CD4-positive, alpha-beta T cell treated with Interferon alpha-2 for 1 hour (primary cell): ENCODE data around the gene C1QTNF12.

Experiments
- DNase-seq, 2 donors: peaks; one replicate each; pipeline ENCODE4 v3.0.0-alpha.2; 2020 to 2022

C1QTNF12 gene

GRCh38 chr1:1210726-1211540 lies 35.6 kb downstream of the C1QTNF12 start:
- DNase-seq: no peak

GRCh38 chr1:1208713-1209433 lies 37.6 kb downstream of the C1QTNF12 start:
- DNase-seq: peak; percentile 34 to 66

GRCh38 chr1:1207571-1207892 lies 39.0 kb downstream of the C1QTNF12 start:
- no peak for DNase-seq

- DNase-seq: no peak
Measured at GRCh38 chr1:1206966-1207531, 39.5 kb downstream of the C1QTNF12 start.

GRCh38 chr1:1206376-1206965 lies 40.1 kb downstream of the C1QTNF12 start, which contains the start of gene TNFRSF18:
Gene TNFRSF18 (minus strand): TSS chr1:1206592. CDS start chr1:1206571, 21 bp downstream.
- DNase-seq: peak in 1 of 2 donors; percentile 57

GRCh38 chr1:1205769-1206375 lies 40.6 kb downstream of the C1QTNF12 start:
- no peak for DNase-seq

- DNase-seq: no peak
Measured at GRCh38 chr1:1204998-1205768, 41.3 kb downstream of the C1QTNF12 start.

GRCh38 chr1:1204425-1204920 lies 42.0 kb downstream of the C1QTNF12 start:
- DNase-seq: no peak

- DNase-seq: no peak
Measured at GRCh38 chr1:1203561-1204424, 42.7 kb downstream of the C1QTNF12 start.

- no peak for DNase-seq
Measured at GRCh38 chr1:1202831-1203560, 43.5 kb downstream of the C1QTNF12 start.

- peak; percentile 86 to 92 for DNase-seq
Measured at GRCh38 chr1:1200876-1201810, 45.4 kb downstream of the C1QTNF12 start.

GRCh38 chr1:1199961-1200875 lies 46.3 kb downstream of the C1QTNF12 start:
- DNase-seq: no peak

- no peak for DNase-seq
Measured at GRCh38 chr1:1199141-1199960, 47.2 kb downstream of the C1QTNF12 start.

- DNase-seq: no peak
Measured at GRCh38 chr1:1198423-1199140, 47.9 kb downstream of the C1QTNF12 start.

- no peak for DNase-seq
Measured at GRCh38 chr1:1197551-1198422, 48.7 kb downstream of the C1QTNF12 start.

GRCh38 chr1:1197188-1197500 lies 49.4 kb downstream of the C1QTNF12 start:
- DNase-seq: no peak
